ENCODE results near the gene IBA57.

DNA sequence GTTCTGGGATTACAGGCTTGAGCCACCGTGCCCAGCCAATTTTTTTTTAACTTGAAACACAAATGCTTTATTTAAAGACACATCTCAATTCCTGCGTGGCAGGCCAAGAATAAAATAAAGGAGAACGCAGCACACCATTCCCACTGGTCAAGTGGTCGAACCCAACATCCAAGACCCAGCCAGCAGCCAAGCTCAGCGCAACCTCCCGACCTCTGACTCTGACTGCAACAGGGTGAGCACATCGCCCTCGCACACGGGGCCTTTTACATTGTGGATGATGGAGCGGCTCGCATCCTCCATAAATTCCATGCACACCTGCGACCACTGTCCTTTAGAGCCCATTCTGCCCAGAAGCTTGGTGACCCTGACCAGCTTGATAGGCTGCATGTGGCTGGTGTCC lies 31.0 kb upstream of the IBA57 start:
- TF ChIP-seq, protein P1, sequence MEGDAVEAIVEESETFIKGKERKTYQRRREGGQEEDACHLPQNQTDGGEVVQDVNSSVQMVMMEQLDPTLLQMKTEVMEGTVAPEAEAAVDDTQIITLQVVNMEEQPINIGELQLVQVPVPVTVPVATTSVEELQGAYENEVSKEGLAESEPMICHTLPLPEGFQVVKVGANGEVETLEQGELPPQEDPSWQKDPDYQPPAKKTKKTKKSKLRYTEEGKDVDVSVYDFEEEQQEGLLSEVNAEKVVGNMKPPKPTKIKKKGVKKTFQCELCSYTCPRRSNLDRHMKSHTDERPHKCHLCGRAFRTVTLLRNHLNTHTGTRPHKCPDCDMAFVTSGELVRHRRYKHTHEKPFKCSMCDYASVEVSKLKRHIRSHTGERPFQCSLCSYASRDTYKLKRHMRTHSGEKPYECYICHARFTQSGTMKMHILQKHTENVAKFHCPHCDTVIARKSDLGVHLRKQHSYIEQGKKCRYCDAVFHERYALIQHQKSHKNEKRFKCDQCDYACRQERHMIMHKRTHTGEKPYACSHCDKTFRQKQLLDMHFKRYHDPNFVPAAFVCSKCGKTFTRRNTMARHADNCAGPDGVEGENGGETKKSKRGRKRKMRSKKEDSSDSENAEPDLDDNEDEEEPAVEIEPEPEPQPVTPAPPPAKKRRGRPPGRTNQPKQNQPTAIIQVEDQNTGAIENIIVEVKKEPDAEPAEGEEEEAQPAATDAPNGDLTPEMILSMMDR (IDR thresholded peaks at IDR 0.05; ENCODE audit: low read length): no peak
- TF ChIP-seq EZH2phosphoT487 (IDR thresholded peaks at IDR 0.05; ENCODE audit: low read length): no peak
